ENCODE measurements around the gene UBR4.
"Not testable (repeated sequence)": the region's sequence is repeated elsewhere in the genome, so short reads cannot be mapped to it uniquely, and the experiment has no call there.

Gene UBR4

GRCh38 chr1:19209990-19210771 lies at the start of gene UBR4:
Gene UBR4, minus strand, starts transcription at chr1:19210266. Its CDS starts 18 bp downstream, at chr1:19210248.
- peak; percentile 97 for DNase-seq

- DNase-seq: no peak
Observed at GRCh38 chr1:19258353-19258752, 48.3 kb upstream of the UBR4 start.

- no peak for DNase-seq
Observed at GRCh38 chr1:19257178-19257914, 47.3 kb upstream of the UBR4 start.

GRCh38 chr1:19256301-19256700 lies 46.2 kb upstream of the UBR4 start:
- DNase-seq: not testable (repeated sequence)

GRCh38 chr1:19255288-19255687 lies 45.2 kb upstream of the UBR4 start:
- no peak for DNase-seq

GRCh38 chr1:19254416-19254815 lies 44.4 kb upstream of the UBR4 start:
- DNase-seq: no peak

GRCh38 chr1:19251305-19252196 lies 41.5 kb upstream of the UBR4 start, which contains the start of the genes EMC1 and MRTO4:
Gene EMC1, minus strand, starts transcription at chr1:19251524. Its CDS starts 15 bp downstream, at chr1:19251509.
Gene MRTO4, plus strand, starts transcription at chr1:19251805. Its CDS starts 31 bp downstream, at chr1:19251836.
- DNase-seq: peak; percentile 87

- no peak for DNase-seq
Observed at GRCh38 chr1:19250629-19251304, 40.7 kb upstream of the UBR4 start.

- DNase-seq: peak; percentile 74
Observed at GRCh38 chr1:19240673-19241538, 30.8 kb upstream of the UBR4 start.

- no peak for DNase-seq
Observed at GRCh38 chr1:19239876-19240275, 29.8 kb upstream of the UBR4 start.

GRCh38 chr1:19234224-19234623 lies 24.2 kb upstream of the UBR4 start:
- DNase-seq: no peak

GRCh38 chr1:19232524-19232846 lies 22.4 kb upstream of the UBR4 start:
- DNase-seq: no peak

GRCh38 chr1:19231736-19232523 lies 21.9 kb upstream of the UBR4 start:
- DNase-seq: not testable (repeated sequence)

- DNase-seq: no peak
Observed at GRCh38 chr1:19229828-19230325, 19.8 kb upstream of the UBR4 start.

GRCh38 chr1:19229229-19229628 lies 19.2 kb upstream of the UBR4 start:
- DNase-seq: no peak

GRCh38 chr1:19222979-19223824 lies 13.1 kb upstream of the UBR4 start:
- no peak for DNase-seq

GRCh38 chr1:19222573-19222972 lies 12.5 kb upstream of the UBR4 start:
- no peak for DNase-seq

- DNase-seq: no peak
Observed at GRCh38 chr1:19220991-19221390, 10.9 kb upstream of the UBR4 start.

- DNase-seq: no peak
Observed at GRCh38 chr1:19220080-19220846, 10.2 kb upstream of the UBR4 start.

All from activated CD4-positive, alpha-beta T cell treated with anti-CD3 and anti-CD28 coated beads, Interleukin-2, amount 50 U/mL, for 1 hour (primary cell).